GM18505 (cell line): Measurements from ENCODE around the gene HEMGN.
"Not testable (repeated sequence)": the region's sequence is repeated elsewhere in the genome, so short reads cannot be mapped to it uniquely, and the experiment has no call there.

ENCODE experiments used
- ATAC-seq: cut with Tn5 transposase; IDR thresholded peaks from one replicate; pipeline ENCODE4 v1.9.1; 2021; ENCODE audit not compliant: unreplicated experiment
- POLR2A ChIP-seq: IDR thresholded peaks from 4 replicates; pipeline ENCODE4 v1.6.1; 2011; ENCODE audit warnings: borderline replicate concordance; ENCODE audit not compliant: insufficient read depth, insufficient read length; ENCODE audit errors: extremely low read depth

The HEMGN gene

GRCh38 chr9:97938081-97938644, at the start of gene HEMGN:
TSS of gene HEMGN (minus strand) at chr9:97938172. CDS start at chr9:97938136, 36 bp downstream.
- ATAC-seq: no peak
- no peak for TF ChIP-seq POLR2A

- TF ChIP-seq POLR2A: no peak
- no peak for ATAC-seq
Measured at GRCh38 chr9:97987487-97987886, 49.5 kb upstream of the HEMGN start.

- TF ChIP-seq POLR2A: no peak
- ATAC-seq: no peak
Measured at GRCh38 chr9:97985058-97985861, 47.3 kb upstream of the HEMGN start.

- peak; percentile 67 for TF ChIP-seq POLR2A
- peak; percentile 30 for ATAC-seq
Measured at GRCh38 chr9:97984188-97985057, 46.5 kb upstream of the HEMGN start.

GRCh38 chr9:97983589-97984187, 45.7 kb upstream of the HEMGN start:
- ATAC-seq: peak; percentile 5
- no peak for TF ChIP-seq POLR2A

GRCh38 chr9:97982683-97983588, 45.0 kb upstream of the HEMGN start, which contains the start of gene ANP32B:
TSS of gene ANP32B (plus strand) at chr9:97983341. CDS start at chr9:97983556, 215 bp downstream.
- TF ChIP-seq POLR2A: peak; percentile 78
- peak; percentile 68 for ATAC-seq

- no peak for ATAC-seq
- no peak for TF ChIP-seq POLR2A
Measured at GRCh38 chr9:97981846-97982682, 44.1 kb upstream of the HEMGN start.

- ATAC-seq: no peak
- no peak for TF ChIP-seq POLR2A
Measured at GRCh38 chr9:97980918-97981845, 43.2 kb upstream of the HEMGN start.

- ATAC-seq: no peak
- TF ChIP-seq POLR2A: no peak
Measured at GRCh38 chr9:97980479-97980803, 42.5 kb upstream of the HEMGN start.

- no peak for ATAC-seq
Measured at GRCh38 chr9:97979788-97980478, 42.0 kb upstream of the HEMGN start.

GRCh38 chr9:97978371-97979130, 40.6 kb upstream of the HEMGN start:
- no peak for ATAC-seq
- TF ChIP-seq POLR2A: no peak

More at GRCh38 chr9:97979788-97980478, 42.0 kb upstream of the HEMGN start:
- TF ChIP-seq POLR2A: no peak

GRCh38 chr9:97976633-97977032, 38.7 kb upstream of the HEMGN start:
- ATAC-seq: not testable (repeated sequence)
